GM12878 (cell line): ENCODE measurements around the gene RASSF6. TPM values are rescaled to one million over a fixed set of nuclear protein-coding genes. Genes with fewer than 3 reads are reported as not detected.
A peak's percentile ranks its signal among the peaks of the same experiment; 100 is the strongest.

ENCODE experiments used
- ATF7 ChIP-seq: fragments of 450-650 bp; IDR thresholded peaks from 2 replicates; pipeline ENCODE4 v1.6.1; 2016; ENCODE audit warnings: low read depth, mild to moderate bottlenecking
- BACH1 ChIP-seq: fragments of 450-650 bp; IDR thresholded peaks from 2 replicates; pipeline ENCODE4 v1.6.1; 2017; ENCODE audit warnings: mild to moderate bottlenecking, borderline replicate concordance
- BCL11A ChIP-seq: IDR thresholded peaks from 2 replicates; pipeline ENCODE4 v1.6.1; 2011; ENCODE audit warnings: low read depth, low read length
- CREM ChIP-seq: IDR thresholded peaks from 2 replicates; pipeline ENCODE4 v1.6.1; 2014; ENCODE audit warnings: antibody characterized with exemption, low read depth
- EZH2 ChIP-seq: IDR thresholded peaks from 2 replicates; pipeline ENCODE4 v1.6.1; 2012; ENCODE audit warnings: low read depth, mild to moderate bottlenecking, control low read depth, inconsistent platforms, low read length, borderline replicate concordance; ENCODE audit not compliant: control insufficient read depth
- FOXK2 ChIP-seq: fragments of 450-650 bp; IDR thresholded peaks from 2 replicates; pipeline ENCODE4 v1.6.1; 2017; ENCODE audit warnings: mild to moderate bottlenecking, moderate library complexity
- HDAC6 ChIP-seq: fragments of 200-600 bp; sonication (generic); IDR thresholded peaks from one replicate; pipeline ENCODE4 v1.8.0; 2017; ENCODE audit warnings: antibody characterized with exemption; ENCODE audit not compliant: unreplicated experiment
- KDM1A ChIP-seq: fragments of 200-600 bp; sonication (generic); IDR thresholded peaks from 2 replicates; pipeline ENCODE4 v1.6.1; 2016; ENCODE audit warnings: borderline replicate concordance
- MXI1 ChIP-seq: fragments of 150-350 bp; IDR thresholded peaks from 2 replicates; pipeline ENCODE4 v1.6.1; 2011; ENCODE audit warnings: low read depth, mild to moderate bottlenecking, inconsistent platforms, low read length, improper control_type of control experiment
- NFIC ChIP-seq: IDR thresholded peaks from 2 replicates; pipeline ENCODE4 v1.6.1; 2012; ENCODE audit warnings: low read depth, mild to moderate bottlenecking, inconsistent platforms, low read length, moderate library complexity
- POLR2AphosphoS5 ChIP-seq: IDR thresholded peaks from 2 replicates; pipeline ENCODE4 v1.6.1; 2011; ENCODE audit warnings: mild to moderate bottlenecking, low read length, inconsistent platforms
- RB1 ChIP-seq: fragments of 450-650 bp; formaldehyde crosslinking; IDR thresholded peaks from 2 replicates; pipeline ENCODE4 v1.6.1; 2017; ENCODE audit warnings: mild to moderate bottlenecking, borderline replicate concordance
- TCF12 ChIP-seq: IDR thresholded peaks from 2 replicates; pipeline ENCODE4 v1.6.1; 2011; ENCODE audit warnings: low read depth, mild to moderate bottlenecking, low read length
- polyA plus RNA-seq, 11 experiments: library from polyadenylated mRNA; depleted of rRNA in 4 of 11; unstranded in 6 of 11; stranded (reverse) in 5 of 11; fragments of >200 nt; fragmentation: Nextera tagmentation in 4 of 11; fragmentation: Illumina TruSeq in 1 of 11; extraction: Ambion mirVana in 4 of 11; extraction: Trizol in 1 of 11; gene quantifications; 1 replicate in 1 of 11; 2 replicates in 10 of 11; pipeline versions ENCODE4 v1.2.1 to v1.2.3, GENCODE V29; 2011 to 2016; ENCODE audit warnings: inconsistent platforms in 2 of 11, missing spikeins in 2 of 11, low read depth in 1 of 11
- total RNA-seq, 4 experiments: library from RNA; depleted of rRNA in 3 of 4; stranded (reverse); fragments of >200 nt in 3 of 4; fragmentation: Illumina TruSeq in 1 of 4; extraction: Trizol in 1 of 4; gene quantifications; 2 replicates each; pipeline versions ENCODE4 v1.2.1 to v1.2.3, GENCODE V29; 2013 to 2021
- TF ChIP-seq, protein P1 (sequence below): IDR thresholded peaks from 2 replicates; pipeline ENCODE4 v1.6.1; 2012; ENCODE audit warnings: low read length, inconsistent platforms
- TF ChIP-seq, protein P2 (sequence below): fragments of 450-650 bp; IDR thresholded peaks from 2 replicates; pipeline ENCODE4 v1.6.1; 2017; ENCODE audit warnings: mild to moderate bottlenecking, moderate library complexity
- TF ChIP-seq, protein P3 (sequence below): IDR thresholded peaks from 2 replicates; pipeline ENCODE4 v1.6.1; 2012; ENCODE audit warnings: low read depth, low read length, improper control_type of control experiment
- TF ChIP-seq, protein P4 (sequence below): fragments of 450-650 bp; IDR thresholded peaks from 2 replicates; pipeline ENCODE4 v1.6.1; 2017; ENCODE audit warnings: low read depth, mild to moderate bottlenecking, moderate library complexity
- TF ChIP-seq, protein P5 (sequence below): fragments of 150-350 bp; IDR thresholded peaks from 2 replicates; pipeline ENCODE4 v1.6.1; 2014; ENCODE audit warnings: mild to moderate bottlenecking, low read depth, low read length

The RASSF6 gene
- total and polyA plus RNA-seq, 10 of the 15 experiments (the other 5 are each of a cell fraction or from before 2014, with no cell fraction given): 0.28 to 2.9 (median 0.54) TPM

DNA sequence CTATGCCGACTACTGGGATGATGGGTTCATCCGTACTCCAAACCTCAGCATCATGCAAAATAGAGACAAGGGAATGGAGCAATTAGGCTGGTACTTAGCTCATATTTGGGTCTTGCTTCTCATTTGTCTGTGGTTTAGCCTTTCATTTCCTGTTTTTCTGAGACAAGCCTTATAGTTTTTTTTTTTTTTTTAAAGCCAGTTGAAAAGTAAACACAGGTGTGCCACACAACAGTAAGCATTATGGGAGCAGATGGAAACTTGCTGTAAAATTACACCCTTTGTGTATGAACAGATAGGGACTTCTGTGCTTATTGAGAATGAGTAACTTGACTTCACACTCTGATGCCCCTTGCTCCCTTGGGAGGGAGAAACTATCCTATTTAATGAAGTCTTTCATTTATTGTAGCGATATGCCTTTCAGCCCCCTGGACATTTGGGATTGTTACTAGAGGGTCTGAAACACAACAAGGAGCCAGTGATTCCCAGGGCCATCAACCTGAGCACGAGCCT lies 13.7 kb downstream of the RASSF6 start (continued):
- TF ChIP-seq, protein P1, sequence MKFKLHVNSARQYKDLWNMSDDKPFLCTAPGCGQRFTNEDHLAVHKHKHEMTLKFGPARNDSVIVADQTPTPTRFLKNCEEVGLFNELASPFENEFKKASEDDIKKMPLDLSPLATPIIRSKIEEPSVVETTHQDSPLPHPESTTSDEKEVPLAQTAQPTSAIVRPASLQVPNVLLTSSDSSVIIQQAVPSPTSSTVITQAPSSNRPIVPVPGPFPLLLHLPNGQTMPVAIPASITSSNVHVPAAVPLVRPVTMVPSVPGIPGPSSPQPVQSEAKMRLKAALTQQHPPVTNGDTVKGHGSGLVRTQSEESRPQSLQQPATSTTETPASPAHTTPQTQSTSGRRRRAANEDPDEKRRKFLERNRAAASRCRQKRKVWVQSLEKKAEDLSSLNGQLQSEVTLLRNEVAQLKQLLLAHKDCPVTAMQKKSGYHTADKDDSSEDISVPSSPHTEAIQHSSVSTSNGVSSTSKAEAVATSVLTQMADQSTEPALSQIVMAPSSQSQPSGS: no peak
- TF ChIP-seq NFIC (peak; percentile 38; the same call in 1 of the 2 replicates), HDAC6 (no peak), RB1 (peak; percentile 13; the same call in 1 of the 2 replicates), EZH2 (no peak), POLR2AphosphoS5 (no peak), BACH1 (0 out of 2 replicates have a peak, but pooled peaks have one; percentile 25), KDM1A (no peak), FOXK2 (no peak), CREM (no peak), BCL11A (peak; percentile 32; the same call in 1 of the 2 replicates), MXI1 (no peak), ATF7 (peak; percentile 79), TCF12 (peak; percentile 79)
- TF ChIP-seq, protein P2, sequence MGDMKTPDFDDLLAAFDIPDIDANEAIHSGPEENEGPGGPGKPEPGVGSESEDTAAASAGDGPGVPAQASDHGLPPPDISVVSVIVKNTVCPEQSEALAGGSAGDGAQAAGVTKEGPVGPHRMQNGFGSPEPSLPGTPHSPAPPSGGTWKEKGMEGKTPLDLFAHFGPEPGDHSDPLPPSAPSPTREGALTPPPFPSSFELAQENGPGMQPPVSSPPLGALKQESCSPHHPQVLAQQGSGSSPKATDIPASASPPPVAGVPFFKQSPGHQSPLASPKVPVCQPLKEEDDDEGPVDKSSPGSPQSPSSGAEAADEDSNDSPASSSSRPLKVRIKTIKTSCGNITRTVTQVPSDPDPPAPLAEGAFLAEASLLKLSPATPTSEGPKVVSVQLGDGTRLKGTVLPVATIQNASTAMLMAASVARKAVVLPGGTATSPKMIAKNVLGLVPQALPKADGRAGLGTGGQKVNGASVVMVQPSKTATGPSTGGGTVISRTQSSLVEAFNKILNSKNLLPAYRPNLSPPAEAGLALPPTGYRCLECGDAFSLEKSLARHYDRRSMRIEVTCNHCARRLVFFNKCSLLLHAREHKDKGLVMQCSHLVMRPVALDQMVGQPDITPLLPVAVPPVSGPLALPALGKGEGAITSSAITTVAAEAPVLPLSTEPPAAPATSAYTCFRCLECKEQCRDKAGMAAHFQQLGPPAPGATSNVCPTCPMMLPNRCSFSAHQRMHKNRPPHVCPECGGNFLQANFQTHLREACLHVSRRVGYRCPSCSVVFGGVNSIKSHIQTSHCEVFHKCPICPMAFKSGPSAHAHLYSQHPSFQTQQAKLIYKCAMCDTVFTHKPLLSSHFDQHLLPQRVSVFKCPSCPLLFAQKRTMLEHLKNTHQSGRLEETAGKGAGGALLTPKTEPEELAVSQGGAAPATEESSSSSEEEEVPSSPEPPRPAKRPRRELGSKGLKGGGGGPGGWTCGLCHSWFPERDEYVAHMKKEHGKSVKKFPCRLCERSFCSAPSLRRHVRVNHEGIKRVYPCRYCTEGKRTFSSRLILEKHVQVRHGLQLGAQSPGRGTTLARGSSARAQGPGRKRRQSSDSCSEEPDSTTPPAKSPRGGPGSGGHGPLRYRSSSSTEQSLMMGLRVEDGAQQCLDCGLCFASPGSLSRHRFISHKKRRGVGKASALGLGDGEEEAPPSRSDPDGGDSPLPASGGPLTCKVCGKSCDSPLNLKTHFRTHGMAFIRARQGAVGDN: peak; percentile 73; the same call in 1 of the 2 replicates
- TF ChIP-seq, protein P3, sequence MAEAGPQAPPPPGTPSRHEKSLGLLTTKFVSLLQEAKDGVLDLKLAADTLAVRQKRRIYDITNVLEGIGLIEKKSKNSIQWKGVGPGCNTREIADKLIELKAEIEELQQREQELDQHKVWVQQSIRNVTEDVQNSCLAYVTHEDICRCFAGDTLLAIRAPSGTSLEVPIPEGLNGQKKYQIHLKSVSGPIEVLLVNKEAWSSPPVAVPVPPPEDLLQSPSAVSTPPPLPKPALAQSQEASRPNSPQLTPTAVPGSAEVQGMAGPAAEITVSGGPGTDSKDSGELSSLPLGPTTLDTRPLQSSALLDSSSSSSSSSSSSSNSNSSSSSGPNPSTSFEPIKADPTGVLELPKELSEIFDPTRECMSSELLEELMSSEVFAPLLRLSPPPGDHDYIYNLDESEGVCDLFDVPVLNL: no peak
- TF ChIP-seq, protein P4, sequence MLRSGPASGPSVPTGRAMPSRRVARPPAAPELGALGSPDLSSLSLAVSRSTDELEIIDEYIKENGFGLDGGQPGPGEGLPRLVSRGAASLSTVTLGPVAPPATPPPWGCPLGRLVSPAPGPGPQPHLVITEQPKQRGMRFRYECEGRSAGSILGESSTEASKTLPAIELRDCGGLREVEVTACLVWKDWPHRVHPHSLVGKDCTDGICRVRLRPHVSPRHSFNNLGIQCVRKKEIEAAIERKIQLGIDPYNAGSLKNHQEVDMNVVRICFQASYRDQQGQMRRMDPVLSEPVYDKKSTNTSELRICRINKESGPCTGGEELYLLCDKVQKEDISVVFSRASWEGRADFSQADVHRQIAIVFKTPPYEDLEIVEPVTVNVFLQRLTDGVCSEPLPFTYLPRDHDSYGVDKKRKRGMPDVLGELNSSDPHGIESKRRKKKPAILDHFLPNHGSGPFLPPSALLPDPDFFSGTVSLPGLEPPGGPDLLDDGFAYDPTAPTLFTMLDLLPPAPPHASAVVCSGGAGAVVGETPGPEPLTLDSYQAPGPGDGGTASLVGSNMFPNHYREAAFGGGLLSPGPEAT: peak; percentile 90
- TF ChIP-seq, protein P5, sequence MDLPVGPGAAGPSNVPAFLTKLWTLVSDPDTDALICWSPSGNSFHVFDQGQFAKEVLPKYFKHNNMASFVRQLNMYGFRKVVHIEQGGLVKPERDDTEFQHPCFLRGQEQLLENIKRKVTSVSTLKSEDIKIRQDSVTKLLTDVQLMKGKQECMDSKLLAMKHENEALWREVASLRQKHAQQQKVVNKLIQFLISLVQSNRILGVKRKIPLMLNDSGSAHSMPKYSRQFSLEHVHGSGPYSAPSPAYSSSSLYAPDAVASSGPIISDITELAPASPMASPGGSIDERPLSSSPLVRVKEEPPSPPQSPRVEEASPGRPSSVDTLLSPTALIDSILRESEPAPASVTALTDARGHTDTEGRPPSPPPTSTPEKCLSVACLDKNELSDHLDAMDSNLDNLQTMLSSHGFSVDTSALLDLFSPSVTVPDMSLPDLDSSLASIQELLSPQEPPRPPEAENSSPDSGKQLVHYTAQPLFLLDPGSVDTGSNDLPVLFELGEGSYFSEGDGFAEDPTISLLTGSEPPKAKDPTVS: no peak
- TF ChIP-seq, all 136 proteins: peak for 30
